Mucosa of gallbladder (tissue), 1 donor: ENCODE results near the gene LTBP2. TPM values are rescaled to one million over a fixed set of nuclear protein-coding genes. Genes with fewer than 3 reads are reported as not detected.

Source experiments
- DNase-seq: peaks from one replicate; pipeline ENCODE4 v3.0.0-alpha.2; 2020; ENCODE audit warnings: low spot score
- total RNA-seq: library from RNA; stranded (reverse); gene quantifications from one replicate; pipeline ENCODE4 v1.2.1, GENCODE V29; 2021
- donor health status: DM: no; HTN: no; CAD: no.

Gene LTBP2
- total RNA-seq, 1 donor from 2014 or later, result 84.9 TPM

GRCh38 chr14:74508292-74508731 lies 103.7 kb downstream of the LTBP2 start:
- DNase-seq, result no peak

- no peak for DNase-seq
These were observed 104.2 kb downstream of the LTBP2 start for GRCh38 chr14:74507840-74508239.

GRCh38 chr14:74507085-74507484 lies 105.0 kb downstream of the LTBP2 start:
- no peak for DNase-seq

- DNase-seq, result no peak
These were observed 105.6 kb downstream of the LTBP2 start for GRCh38 chr14:74506411-74506851.

- DNase-seq, result no peak
These were observed 106.2 kb downstream of the LTBP2 start for GRCh38 chr14:74505831-74506230.

- no peak for DNase-seq
These were observed 106.9 kb downstream of the LTBP2 start for GRCh38 chr14:74504874-74505720.

GRCh38 chr14:74504412-74504811 lies 107.6 kb downstream of the LTBP2 start:
- no peak for DNase-seq

- no peak for DNase-seq
These were observed 108.1 kb downstream of the LTBP2 start for GRCh38 chr14:74503938-74504335.

- no peak for DNase-seq
These were observed 108.6 kb downstream of the LTBP2 start for GRCh38 chr14:74503291-74503937.

GRCh38 chr14:74502236-74503019 lies 109.6 kb downstream of the LTBP2 start:
- no peak for DNase-seq

GRCh38 chr14:74501691-74502090 lies 110.3 kb downstream of the LTBP2 start:
- no peak for DNase-seq

- peak; percentile 39 for DNase-seq
These were observed 110.9 kb downstream of the LTBP2 start for GRCh38 chr14:74501135-74501614.

GRCh38 chr14:74500417-74501134 lies 111.5 kb downstream of the LTBP2 start:
- DNase-seq, result no peak

- no peak for DNase-seq
These were observed 116.7 kb downstream of the LTBP2 start for GRCh38 chr14:74495356-74495755.

- peak; percentile 100 for DNase-seq
These were observed 118.4 kb downstream of the LTBP2 start, which contains the start of gene ISCA2 for GRCh38 chr14:74493343-74494261. Gene ISCA2 (plus strand): TSS chr14:74493765. CDS start chr14:74493775, 10 bp downstream.

GRCh38 chr14:74492776-74493342 lies 119.2 kb downstream of the LTBP2 start, which contains the start of gene NPC2:
Gene NPC2 (minus strand): TSS chr14:74493305. CDS start chr14:74493274, 31 bp downstream.
- no peak for DNase-seq

GRCh38 chr14:74491956-74492775 lies 119.9 kb downstream of the LTBP2 start:
- no peak for DNase-seq

GRCh38 chr14:74490486-74490885 lies 121.6 kb downstream of the LTBP2 start:
- no peak for DNase-seq
